H9 (cell line): ENCODE data around the gene WDR53. TPM values are rescaled to one million over a fixed set of nuclear protein-coding genes. Genes with fewer than 3 reads are reported as not detected.

Source experiments
- DNase-seq: peaks from one replicate; pipeline ENCODE4 v3.0.0-alpha.2; 2017
- H2AFZ ChIP-seq: one replicate; pipeline ENCODE4 v1.6.1; 2013; ENCODE audit warnings: mild to moderate bottlenecking, low read length, control low read depth, moderate library complexity
- H2AK5ac ChIP-seq: 2 replicates; pipeline ENCODE4 v1.6.1; 2013; ENCODE audit warnings: low read length, control low read depth, mixed read lengths; ENCODE audit not compliant: insufficient read length
- H2BK120ac ChIP-seq: one replicate; pipeline ENCODE4 v1.6.1; 2013; ENCODE audit warnings: low read depth, mild to moderate bottlenecking, low read length, control low read depth, inconsistent platforms; ENCODE audit not compliant: poor library complexity, severe bottlenecking
- H2BK12ac ChIP-seq: 2 replicates; pipeline ENCODE4 v1.6.1; 2013; ENCODE audit warnings: low read length, control low read depth, mixed read lengths, low read depth; ENCODE audit not compliant: insufficient read length
- H2BK15ac ChIP-seq: 2 replicates; pipeline ENCODE4 v1.6.1; 2013; ENCODE audit warnings: low read depth, low read length, control low read depth
- H2BK20ac ChIP-seq: one replicate; pipeline ENCODE4 v1.6.1; 2013; ENCODE audit warnings: low read depth, mild to moderate bottlenecking, low read length, control low read depth, inconsistent platforms; ENCODE audit not compliant: poor library complexity, severe bottlenecking
- H2BK5ac ChIP-seq: 2 replicates; pipeline ENCODE4 v1.6.1; 2013; ENCODE audit warnings: low read length, control low read depth, mixed read lengths; ENCODE audit not compliant: insufficient read length
- H3K14ac ChIP-seq: 2 replicates; pipeline ENCODE4 v1.6.1; 2013; ENCODE audit warnings: low read length, control low read depth; ENCODE audit not compliant: insufficient read depth
- H3K18ac ChIP-seq: 2 replicates; pipeline ENCODE4 v1.6.1; 2013; ENCODE audit warnings: low read depth, mild to moderate bottlenecking, mixed read lengths, low read length, control low read depth; ENCODE audit not compliant: insufficient read length
- H3K23ac ChIP-seq: 2 replicates; pipeline ENCODE4 v1.6.1; 2013; ENCODE audit warnings: low read length, control low read depth, mixed read lengths, low read depth; ENCODE audit not compliant: insufficient read length
- H3K23me2 ChIP-seq: 2 replicates; pipeline ENCODE4 v1.6.1; 2013; ENCODE audit warnings: low read depth, mild to moderate bottlenecking, mixed read lengths, low read length, control low read depth; ENCODE audit not compliant: insufficient read length, poor library complexity, severe bottlenecking
- H3K27ac ChIP-seq: 2 replicates; pipeline ENCODE4 v1.5.1; 2013; ENCODE audit warnings: low read length, control low read depth, mixed read lengths, low read depth; ENCODE audit not compliant: insufficient read length
- H3K27me3 ChIP-seq: 2 replicates; pipeline ENCODE4 v1.6.1; 2013; ENCODE audit warnings: low read length, control low read depth, inconsistent platforms; ENCODE audit not compliant: insufficient read depth
- H3K4ac ChIP-seq: 2 replicates; pipeline ENCODE4 v1.6.1; 2013; ENCODE audit warnings: low read depth, mild to moderate bottlenecking, control low read depth, inconsistent platforms, low read length, moderate library complexity
- H3K4me1 ChIP-seq: 2 replicates; pipeline ENCODE4 v1.6.1; 2013; ENCODE audit warnings: low read length, control low read depth, inconsistent platforms; ENCODE audit not compliant: insufficient read depth
- H3K4me2 ChIP-seq: 2 replicates; pipeline ENCODE4 v1.6.1; 2013; ENCODE audit warnings: low read length, control low read depth, mixed read lengths; ENCODE audit not compliant: insufficient read length, insufficient read depth
- H3K56ac ChIP-seq: 2 replicates; pipeline ENCODE4 v1.6.1; 2013; ENCODE audit warnings: low read depth, mild to moderate bottlenecking, mixed read lengths, low read length, control low read depth; ENCODE audit not compliant: insufficient read length
- H3K79me1 ChIP-seq: 2 replicates; pipeline ENCODE4 v1.6.1; 2013; ENCODE audit warnings: low read depth, mild to moderate bottlenecking, moderate library complexity, low read length, control low read depth, inconsistent platforms; ENCODE audit not compliant: insufficient read depth, poor library complexity, severe bottlenecking
- H3K79me2 ChIP-seq: 2 replicates; pipeline ENCODE4 v1.6.1; 2013; ENCODE audit warnings: low read length, control low read depth, inconsistent platforms; ENCODE audit not compliant: insufficient read depth
- H3K9ac ChIP-seq: 2 replicates; pipeline ENCODE4 v1.6.1; 2013; ENCODE audit warnings: low read length, control low read depth, mixed read lengths; ENCODE audit not compliant: insufficient read length; ENCODE audit errors: extremely low read depth
- H3K9me3 ChIP-seq: one replicate; pipeline ENCODE4 v1.6.1; 2013; ENCODE audit warnings: low read depth, low read length, inconsistent platforms; ENCODE audit not compliant: control insufficient read depth
- H3T11ph ChIP-seq: one replicate; pipeline ENCODE4 v1.6.1; 2013; ENCODE audit warnings: mild to moderate bottlenecking, low read length, control low read depth, inconsistent platforms
- H4K20me1 ChIP-seq: one replicate; pipeline ENCODE4 v1.6.1; 2013; ENCODE audit not compliant: control insufficient read depth, insufficient read length, insufficient read depth
- H4K5ac ChIP-seq: 2 replicates; pipeline ENCODE4 v1.6.1; 2013; ENCODE audit warnings: low read depth, mild to moderate bottlenecking, mixed read lengths, low read length, control low read depth; ENCODE audit not compliant: insufficient read length
- H4K8ac ChIP-seq: replicated peaks from 2 replicates; pipeline ENCODE4 v1.6.1; 2013; ENCODE audit warnings: low read length, control low read depth, mixed read lengths, low read depth; ENCODE audit not compliant: insufficient read length
- H4K91ac ChIP-seq: 2 replicates; pipeline ENCODE4 v1.6.1; 2013; ENCODE audit warnings: low read depth, mild to moderate bottlenecking, moderate library complexity, mixed read lengths, low read length, control low read depth; ENCODE audit not compliant: insufficient read length
- H3K27ac Mint-ChIP-seq, 3 experiments: 2 replicates in 2 of 3; 3 replicates in 1 of 3; pipeline ENCODE4 v1.8.0; 2020 to 2021; ENCODE audit warnings: mixed read lengths in 3 of 3, mild to moderate bottlenecking in 1 of 3, moderate library complexity in 1 of 3
- H3K27me3 Mint-ChIP-seq: 2 replicates; pipeline ENCODE4 v1.8.0; 2021; ENCODE audit warnings: low read depth, mild to moderate bottlenecking, moderate library complexity, mixed read lengths
- H3K36me3 Mint-ChIP-seq, 3 experiments: 2 replicates in 2 of 3; 3 replicates in 1 of 3; pipeline ENCODE4 v1.8.0; 2020 to 2021; ENCODE audit warnings: low read depth in 3 of 3, mixed read lengths in 3 of 3; ENCODE audit not compliant: insufficient read depth in 1 of 3
- H3K4me1 Mint-ChIP-seq, 2 experiments: 2 replicates each; pipeline ENCODE4 v1.8.0; 2020; ENCODE audit warnings: mixed read lengths in 2 of 2
- H3K4me3 Mint-ChIP-seq, 2 experiments: 2 replicates in 1 of 2; 3 replicates in 1 of 2; pipeline ENCODE4 v1.8.0; 2020 to 2021; ENCODE audit warnings: mild to moderate bottlenecking in 2 of 2, mixed read lengths in 2 of 2, moderate library complexity in 1 of 2
- H3K9me3 Mint-ChIP-seq, 2 experiments: 2 replicates in 1 of 2; 3 replicates in 1 of 2; pipeline ENCODE4 v1.8.0; 2020; ENCODE audit warnings: mild to moderate bottlenecking in 2 of 2, mixed read lengths in 2 of 2, moderate library complexity in 1 of 2
- WGBS: extraction: QIAGEN DNeasy Blood & Tissue Kit; methylation state at CpG from one replicate; pipeline ENCODE4 v1.1.7; 2013; ENCODE audit warnings: missing lambda C conversion rate, low lambda C conversion rate, mixed read lengths; ENCODE audit not compliant: insufficient read length; ENCODE audit errors: extremely low coverage; 5-methylcytosine and 5-hydroxymethylcytosine counted together
- total RNA-seq: library from RNA; stranded (reverse); gene quantifications from 2 replicates; pipeline ENCODE4 v1.2.1, GENCODE V29; 2021
- TF ChIP-seq, protein P1 (sequence below): fragments of 200-600 bp; sonication (generic); conservative IDR thresholded peaks from 3 replicates; pipeline ENCODE4 v1.8.0; 2021; ENCODE audit warnings: antibody characterized with exemption, mild to moderate bottlenecking

WDR53 gene
- total RNA-seq, 1 experiment from 2014 or later, result 21.2 TPM

- no peak overlapping the region for H2AFZ ChIP-seq
- no peak overlapping the region for H4K8ac ChIP-seq
- H3K9ac ChIP-seq, result no peak overlapping the region
- H3K4me1 ChIP-seq, result no peaks in the 10 kb centered on the region
- no peak overlapping the region for H4K5ac ChIP-seq
- H3K79me1 ChIP-seq, result no peaks in the 10 kb centered on the region
- no peak overlapping the region for H2BK15ac ChIP-seq
- Mint-ChIP-seq H3K27me3 (peaks cover 8% of the 10 kb centered on the region), H3K36me3 (no peaks in the 10 kb centered on the region), H3K9me3 (no peaks in the 10 kb centered on the region), H3K4me1 (peaks cover 0 to 8% of the 10 kb centered on the region in 2 experiments; a peak in 2 of 4 replicates), H3K27ac (no peak overlapping the region; a peak in 1 of 7 replicates), H3K4me3 (no peak overlapping the region)
- H3K23ac ChIP-seq, result no peak overlapping the region
- H3K56ac ChIP-seq, result no peak overlapping the region
- WGBS, result no CpG with 5 or more reads among the region's 5 CpGs
- no peaks in the 10 kb centered on the region for H3K23me2 ChIP-seq
- H3K14ac ChIP-seq, result no peak overlapping the region
- no peak overlapping the region for H3K4ac ChIP-seq
- H3K27me3 ChIP-seq, result no peaks in the 10 kb centered on the region
- H3K9me3 ChIP-seq, result no peaks in the 10 kb centered on the region
- H4K20me1 ChIP-seq, result no peaks in the 10 kb centered on the region
- H4K91ac ChIP-seq, result no peak overlapping the region
- no peak overlapping the region for H3T11ph ChIP-seq
- TF ChIP-seq, protein P1, sequence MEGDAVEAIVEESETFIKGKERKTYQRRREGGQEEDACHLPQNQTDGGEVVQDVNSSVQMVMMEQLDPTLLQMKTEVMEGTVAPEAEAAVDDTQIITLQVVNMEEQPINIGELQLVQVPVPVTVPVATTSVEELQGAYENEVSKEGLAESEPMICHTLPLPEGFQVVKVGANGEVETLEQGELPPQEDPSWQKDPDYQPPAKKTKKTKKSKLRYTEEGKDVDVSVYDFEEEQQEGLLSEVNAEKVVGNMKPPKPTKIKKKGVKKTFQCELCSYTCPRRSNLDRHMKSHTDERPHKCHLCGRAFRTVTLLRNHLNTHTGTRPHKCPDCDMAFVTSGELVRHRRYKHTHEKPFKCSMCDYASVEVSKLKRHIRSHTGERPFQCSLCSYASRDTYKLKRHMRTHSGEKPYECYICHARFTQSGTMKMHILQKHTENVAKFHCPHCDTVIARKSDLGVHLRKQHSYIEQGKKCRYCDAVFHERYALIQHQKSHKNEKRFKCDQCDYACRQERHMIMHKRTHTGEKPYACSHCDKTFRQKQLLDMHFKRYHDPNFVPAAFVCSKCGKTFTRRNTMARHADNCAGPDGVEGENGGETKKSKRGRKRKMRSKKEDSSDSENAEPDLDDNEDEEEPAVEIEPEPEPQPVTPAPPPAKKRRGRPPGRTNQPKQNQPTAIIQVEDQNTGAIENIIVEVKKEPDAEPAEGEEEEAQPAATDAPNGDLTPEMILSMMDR, result no peak
- no peak for DNase-seq
- no peak overlapping the region for H3K4me2 ChIP-seq
- H3K27ac ChIP-seq, result no peak overlapping the region
- no peak overlapping the region for H2BK120ac ChIP-seq
- no peak overlapping the region for H2BK12ac ChIP-seq
- H2BK5ac ChIP-seq, result no peak overlapping the region
- no peaks in the 10 kb centered on the region for H3K79me2 ChIP-seq
- H2AK5ac ChIP-seq, result no peak overlapping the region
- no peak overlapping the region for H3K18ac ChIP-seq
- H2BK20ac ChIP-seq, result no peak overlapping the region
Measured at GRCh38 chr3:196596355-196596754, 28.0 kb upstream of the WDR53 start.
